LHCN-M2 (cell line): ENCODE results near the gene NEU3. TPM values are rescaled to one million over a fixed set of nuclear protein-coding genes. Genes with fewer than 3 reads are reported as not detected.
"Not testable (repeated sequence)": the region's sequence is repeated elsewhere in the genome, so short reads cannot be mapped to it uniquely, and the experiment has no call there.

Experiments
- DNase-seq: peaks from one replicate; pipeline ENCODE4 v3.0.0-alpha.2; 2012; ENCODE audit warnings: low read depth
- total RNA-seq: library from RNA; depleted of rRNA; stranded (reverse); fragments of >200 nt; gene quantifications from 2 replicates; pipeline ENCODE4 v1.2.3, GENCODE V29; 2014

Gene NEU3
- total RNA-seq, 1 experiment from 2014 or later: 7.7 TPM

GRCh38 chr11:74981888-74982287, 6.8 kb upstream of the NEU3 start:
- no peak for DNase-seq

GRCh38 chr11:74984070-74984469, 4.7 kb upstream of the NEU3 start:
- no peak for DNase-seq

GRCh38 chr11:74984730-74985129, 4.0 kb upstream of the NEU3 start:
- DNase-seq: no peak

GRCh38 chr11:74989260-74989638, 516 bp downstream of the NEU3 start:
- no peak for DNase-seq

GRCh38 chr11:74990150-74990549, 1.4 kb downstream of the NEU3 start:
- DNase-seq: not testable (repeated sequence)

- no peak for DNase-seq
Measured at GRCh38 chr11:74990941-74991340, 2.2 kb downstream of the NEU3 start.

GRCh38 chr11:74992852-74993251, 4.1 kb downstream of the NEU3 start:
- no peak for DNase-seq

GRCh38 chr11:75000975-75001354, 12.2 kb downstream of the NEU3 start:
- no peak for DNase-seq

GRCh38 chr11:75001686-75002085, 13.0 kb downstream of the NEU3 start:
- DNase-seq: no peak

- DNase-seq: no peak
Measured at GRCh38 chr11:75002516-75002915, 13.8 kb downstream of the NEU3 start.

- DNase-seq: no peak
Measured at GRCh38 chr11:75004215-75004614, 15.5 kb downstream of the NEU3 start.

- DNase-seq: no peak
Measured at GRCh38 chr11:75011357-75011756, 22.6 kb downstream of the NEU3 start.

GRCh38 chr11:75011872-75012271, 23.1 kb downstream of the NEU3 start:
- no peak for DNase-seq

GRCh38 chr11:75013051-75013450, 24.3 kb downstream of the NEU3 start:
- peak; percentile 45 for DNase-seq

GRCh38 chr11:75014129-75014528, 25.4 kb downstream of the NEU3 start:
- DNase-seq: peak; percentile 70

GRCh38 chr11:75019200-75019599, 30.5 kb downstream of the NEU3 start:
- DNase-seq: not testable (repeated sequence)

GRCh38 chr11:75020328-75020727, 31.6 kb downstream of the NEU3 start:
- not testable (repeated sequence) for DNase-seq

- DNase-seq: no peak
Measured at GRCh38 chr11:75022296-75022695, 33.6 kb downstream of the NEU3 start.

GRCh38 chr11:75022759-75023396, 34.1 kb downstream of the NEU3 start:
- DNase-seq: peak; percentile 77

- DNase-seq: no peak
Measured at GRCh38 chr11:75023446-75024067, 34.8 kb downstream of the NEU3 start.

GRCh38 chr11:75024068-75024449, 35.3 kb downstream of the NEU3 start:
- DNase-seq: no peak

- DNase-seq: no peak
Measured at GRCh38 chr11:75024764-75025211, 36.1 kb downstream of the NEU3 start.

- no peak for DNase-seq
Measured at GRCh38 chr11:75025561-75025960, 36.8 kb downstream of the NEU3 start.

GRCh38 chr11:75028321-75028720, 39.6 kb downstream of the NEU3 start:
- DNase-seq: no peak
